Activated T-helper 9 cell treated with anti-CD3 and anti-CD28 coated beads, Interleukin-2, amount 50 U/mL, for 16 hours (primary cell): ENCODE data around the gene MRTFA.
"Not testable (repeated sequence)": the region's sequence is repeated elsewhere in the genome, so short reads cannot be mapped to it uniquely, and the experiment has no call there.

Source experiments
- DNase-seq: peaks from one replicate; pipeline ENCODE4 v3.0.0-alpha.2; 2020; ENCODE audit warnings: low read depth

The MRTFA gene

GRCh38 chr22:40554023-40554422 is 82.5 kb downstream of the MRTFA start:
- not testable (repeated sequence) for DNase-seq

DNA sequence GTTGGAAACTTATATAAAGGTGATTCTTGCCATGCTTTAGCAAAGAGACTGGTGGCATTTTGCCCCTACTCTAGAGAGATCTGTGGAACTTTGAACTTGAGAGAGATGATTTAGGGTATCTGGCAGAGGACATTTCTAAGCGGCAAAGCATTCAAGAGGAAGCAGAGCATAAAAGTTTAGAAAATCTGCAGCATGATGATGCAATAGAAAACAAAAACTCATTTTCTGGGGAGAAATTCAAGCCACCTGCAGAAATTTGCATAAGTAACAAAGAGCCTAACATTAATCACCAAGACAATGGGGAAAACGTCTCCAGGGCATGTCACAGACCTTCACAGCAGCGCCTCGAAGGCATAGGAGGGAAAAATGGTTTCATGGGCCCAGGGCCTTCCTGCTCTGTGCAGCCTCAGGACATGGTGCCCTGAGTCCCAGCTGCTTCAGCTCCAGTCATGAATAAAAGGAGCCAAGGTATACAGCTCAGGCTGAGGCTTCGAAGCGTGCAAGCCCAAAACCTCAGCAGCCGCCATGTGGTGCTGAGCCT is 83.4 kb downstream of the MRTFA start:
- DNase-seq = no peak

DNA sequence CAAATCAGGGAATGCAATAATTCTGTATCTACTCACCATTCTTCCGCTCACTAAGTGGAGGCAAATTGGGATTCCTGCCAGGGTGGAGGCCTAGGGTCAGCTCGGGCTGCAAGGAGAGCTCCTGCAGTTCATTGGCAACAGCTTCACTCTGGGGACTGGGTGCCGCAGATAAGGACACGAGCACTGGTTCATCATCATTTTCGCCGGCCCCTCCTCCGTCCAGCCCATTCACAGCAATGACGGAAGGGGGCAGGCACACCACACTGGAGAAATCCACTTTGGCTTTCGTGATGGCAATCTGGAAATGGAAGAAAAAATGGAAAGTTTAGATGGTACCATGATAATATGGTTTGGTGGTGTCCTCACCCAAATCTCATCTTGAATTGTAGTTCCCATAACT is 84.4 kb downstream of the MRTFA start:
- no peak for DNase-seq

DNA sequence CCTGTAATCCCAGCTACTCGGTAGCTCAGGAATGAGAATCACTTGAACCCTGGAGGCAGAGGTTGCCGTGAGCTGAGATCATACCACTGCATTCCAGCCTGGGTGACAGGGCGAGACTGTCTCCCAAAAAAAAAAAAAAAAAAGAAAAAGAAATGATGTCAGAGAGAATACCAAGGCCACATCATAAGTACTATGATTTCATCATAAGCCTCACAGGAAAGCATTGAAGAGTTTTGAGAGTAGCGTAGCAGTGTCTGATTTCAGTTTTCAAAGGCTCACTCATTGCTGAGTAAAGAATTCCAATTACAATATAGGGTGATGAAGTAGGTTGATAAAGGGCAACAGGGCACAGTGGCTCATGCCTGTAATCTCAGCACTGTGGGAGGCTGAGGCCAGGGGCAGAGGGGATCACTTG is 88.8 kb downstream of the MRTFA start:
- DNase-seq = no peak

GRCh38 chr22:40544758-40545157 is 91.8 kb downstream of the MRTFA start:
- DNase-seq = no peak

DNA sequence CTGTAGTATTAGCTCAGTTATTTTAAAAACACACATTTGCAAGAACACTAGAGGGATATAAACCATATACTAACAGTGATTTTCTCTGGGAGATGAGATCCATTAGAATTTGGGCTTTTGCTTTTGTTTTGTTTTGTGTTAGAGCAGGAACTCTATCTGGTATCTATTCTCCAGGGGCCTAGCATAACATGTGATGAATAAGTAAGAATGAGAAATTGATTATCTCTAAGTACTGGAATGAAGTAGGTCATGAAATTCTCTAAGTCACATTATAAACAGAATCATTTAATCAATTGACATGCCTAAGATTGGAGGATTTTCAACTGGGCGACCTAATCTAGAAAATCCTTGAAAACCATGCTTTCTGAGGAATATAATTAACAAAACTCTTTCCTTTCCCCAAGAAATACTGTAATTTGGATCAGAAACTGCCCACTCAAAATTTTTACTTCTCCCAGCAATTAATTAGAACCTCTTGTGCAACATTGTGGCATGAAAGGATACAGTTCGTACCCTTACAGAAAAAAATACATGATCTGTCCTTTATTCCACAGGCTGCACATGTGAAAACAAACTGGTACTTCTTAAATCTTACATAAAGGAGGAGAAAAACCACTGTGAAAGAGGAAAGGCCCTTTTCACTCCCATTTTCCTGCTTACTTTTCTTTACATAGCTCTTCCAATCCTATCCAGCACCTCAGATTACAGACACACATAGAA is 93.5 kb downstream of the MRTFA start:
- no peak for DNase-seq

GRCh38 chr22:40541300-40541699 is 95.2 kb downstream of the MRTFA start:
- no peak for DNase-seq

DNA sequence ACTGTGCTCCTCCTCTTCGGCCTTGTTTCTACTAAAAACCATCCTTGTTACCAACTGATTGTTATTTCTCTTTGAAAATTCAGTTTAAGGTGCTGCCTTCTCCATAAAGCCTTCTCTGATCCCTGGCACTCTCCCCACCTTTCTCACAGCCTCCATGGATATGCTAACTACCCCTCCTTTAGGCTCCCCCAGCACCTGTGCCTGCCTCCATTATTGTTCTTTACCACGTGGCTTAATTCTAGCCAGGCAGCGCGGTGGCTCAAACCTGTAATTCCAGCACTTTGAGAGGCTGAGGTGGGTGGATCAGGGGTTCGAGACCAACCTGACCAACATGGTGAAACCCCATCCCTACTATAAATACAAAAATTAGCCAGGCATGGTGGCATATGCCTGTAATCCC is 96.3 kb downstream of the MRTFA start:
- no peak for DNase-seq

DNA sequence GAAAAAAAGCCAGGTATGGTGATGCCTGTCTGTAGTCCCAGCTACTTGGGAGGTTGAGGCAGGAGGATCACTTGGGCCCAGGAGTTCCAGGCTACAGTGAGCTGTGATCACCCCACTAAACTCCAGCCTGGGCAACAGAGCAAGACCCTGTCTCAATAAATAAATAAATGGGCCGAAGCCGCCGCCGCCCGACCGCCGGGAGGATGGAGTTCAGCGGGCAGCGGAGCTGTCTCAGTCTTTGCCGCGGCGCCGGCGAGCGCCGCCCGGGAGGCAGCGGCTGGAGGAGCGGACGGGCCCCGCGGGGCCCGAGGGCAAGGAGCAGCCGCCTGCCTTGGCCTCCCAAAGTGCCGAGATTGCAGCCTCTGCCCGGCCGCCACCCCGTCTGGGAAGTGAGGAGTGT is 100.4 kb downstream of the MRTFA start:
- not testable (repeated sequence) for DNase-seq

DNA sequence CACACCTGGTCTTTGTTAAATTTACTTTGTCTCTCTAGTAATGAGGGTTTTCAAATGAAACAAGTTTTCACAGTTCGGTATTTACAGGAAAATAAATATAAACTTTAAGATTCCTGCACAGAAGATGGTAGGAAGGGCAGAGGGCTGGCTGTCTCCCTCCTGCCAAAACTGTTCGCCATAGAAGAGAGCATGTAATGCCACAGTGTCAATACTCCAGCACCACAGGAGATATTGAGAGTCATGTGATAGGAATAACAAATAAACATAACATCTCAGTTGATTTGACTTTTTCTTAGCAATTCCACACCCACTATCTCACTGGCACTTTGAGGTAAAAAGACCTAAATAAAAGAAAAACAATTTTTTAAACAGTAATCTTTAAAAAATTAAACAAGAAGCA is 100.9 kb downstream of the MRTFA start:
- no peak for DNase-seq

DNA sequence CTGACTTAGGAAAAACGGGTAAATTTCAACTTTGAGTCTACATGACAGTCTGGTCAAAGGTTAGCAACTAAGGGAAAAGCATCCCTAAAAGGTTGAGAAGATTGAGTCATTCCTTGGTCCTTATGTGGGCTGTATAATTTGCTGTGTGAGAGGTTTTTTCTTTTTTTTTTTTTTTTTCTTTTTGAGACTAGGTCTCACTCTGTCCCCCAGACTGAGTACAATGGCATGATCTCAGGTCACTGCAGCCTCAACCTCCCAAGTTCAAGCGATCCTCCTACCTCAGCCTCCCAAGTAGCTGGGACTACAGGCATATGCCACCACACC is 101.4 kb downstream of the MRTFA start:
- no peak for DNase-seq

GRCh38 chr22:40534379-40535188 is 101.9 kb downstream of the MRTFA start:
- no peak for DNase-seq

DNA sequence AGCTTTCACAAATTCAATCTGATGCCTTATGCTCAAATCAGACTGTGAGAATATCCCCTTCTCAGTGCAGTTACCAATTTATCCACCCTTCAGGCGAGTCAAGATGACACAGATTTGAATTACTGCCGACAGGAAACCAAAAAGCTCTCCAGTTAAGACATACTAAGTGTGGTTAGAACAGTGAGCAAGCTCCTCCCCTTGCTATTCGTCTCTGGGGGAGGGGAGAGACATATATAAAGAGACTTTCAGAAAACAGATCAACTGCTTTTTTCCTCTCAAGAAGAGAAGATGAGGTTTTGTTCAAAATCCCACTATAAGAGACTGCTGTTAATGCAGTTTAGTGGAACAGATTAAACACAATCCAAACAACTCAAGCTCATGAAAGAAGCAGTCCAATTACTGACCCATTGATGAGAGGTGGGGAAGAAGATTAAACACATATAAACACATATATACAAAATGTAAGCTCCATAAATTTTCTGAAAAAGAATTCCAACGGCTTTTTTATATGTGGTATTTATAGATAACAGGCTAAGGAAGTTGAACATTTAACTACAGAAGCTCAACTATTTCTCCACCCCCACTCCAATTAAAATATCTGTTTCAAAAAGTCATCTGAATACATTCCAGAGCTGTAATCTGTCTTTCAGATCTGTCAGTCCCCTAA is 102.7 kb downstream of the MRTFA start:
- peak; percentile 22 for DNase-seq

DNA sequence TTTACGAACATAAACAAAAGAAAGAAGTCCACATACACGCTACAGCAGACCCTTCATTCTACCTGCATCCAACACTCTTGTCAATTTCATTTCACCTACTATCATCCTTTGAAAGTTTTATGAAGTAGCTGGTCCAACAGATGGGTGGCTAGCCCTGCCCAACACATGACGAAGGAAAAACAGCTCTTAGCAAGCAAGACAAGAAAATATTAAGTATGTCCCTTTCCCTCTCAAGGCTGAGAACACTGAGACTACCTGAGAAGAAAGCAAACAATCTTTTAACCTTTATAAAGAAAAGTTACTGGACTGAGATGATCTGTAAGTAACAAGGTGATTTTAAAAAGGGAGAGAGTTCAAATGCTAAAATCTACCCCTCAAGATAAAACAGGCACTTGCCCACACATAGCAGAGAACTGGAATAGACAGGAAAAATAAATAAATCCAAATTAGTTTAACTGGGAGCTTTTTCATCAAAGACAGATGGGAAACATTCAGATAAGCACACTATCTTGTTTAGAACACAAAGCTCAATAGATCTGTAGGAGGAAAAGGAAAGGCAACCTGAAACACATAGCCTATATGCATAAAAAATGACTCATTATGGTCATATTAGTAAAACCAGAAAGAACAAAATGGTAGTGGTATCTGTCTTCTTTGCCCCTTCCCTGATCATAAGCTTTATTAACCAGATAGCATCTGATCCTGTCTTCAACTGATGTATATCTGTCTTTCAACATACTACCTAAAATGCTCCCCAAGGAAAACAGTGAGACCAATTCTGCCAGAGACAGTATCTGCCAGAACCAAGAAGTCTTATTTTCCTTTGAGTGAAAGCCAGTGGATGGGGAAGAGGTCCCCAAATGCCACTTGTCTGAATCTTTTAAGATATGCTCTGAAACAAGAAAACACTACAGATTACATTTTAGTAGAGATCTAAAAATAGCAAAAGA is 104.3 kb downstream of the MRTFA start:
- no peak for DNase-seq

GRCh38 chr22:40530391-40530790 is 106.1 kb downstream of the MRTFA start:
- DNase-seq = not testable (repeated sequence)

GRCh38 chr22:40529821-40530220 is 106.7 kb downstream of the MRTFA start:
- no peak for DNase-seq

DNA sequence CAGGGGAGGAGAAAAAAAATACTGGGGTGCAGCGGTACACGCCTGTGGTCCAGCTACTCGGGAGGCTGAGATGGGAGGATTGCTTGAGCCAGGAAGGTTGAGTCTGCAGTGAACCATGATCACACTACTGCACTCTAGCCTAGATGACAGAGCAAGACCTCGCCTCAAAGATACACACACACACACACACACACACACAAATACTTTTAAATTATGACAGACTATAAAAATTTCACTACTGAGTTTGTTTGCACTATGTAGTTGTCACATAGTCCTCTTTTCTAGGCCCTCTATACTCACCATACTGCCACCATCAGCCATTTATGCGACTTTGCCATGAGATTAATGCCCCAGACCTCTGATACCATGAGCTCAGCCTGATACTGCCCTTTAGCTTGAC is 109.6 kb downstream of the MRTFA start:
- DNase-seq = no peak

- peak; percentile 51 for DNase-seq
Observed at GRCh38 chr22:40525250-40525884, 111.2 kb downstream of the MRTFA start.

GRCh38 chr22:40524392-40525249 is 111.9 kb downstream of the MRTFA start:
- DNase-seq = no peak

DNA sequence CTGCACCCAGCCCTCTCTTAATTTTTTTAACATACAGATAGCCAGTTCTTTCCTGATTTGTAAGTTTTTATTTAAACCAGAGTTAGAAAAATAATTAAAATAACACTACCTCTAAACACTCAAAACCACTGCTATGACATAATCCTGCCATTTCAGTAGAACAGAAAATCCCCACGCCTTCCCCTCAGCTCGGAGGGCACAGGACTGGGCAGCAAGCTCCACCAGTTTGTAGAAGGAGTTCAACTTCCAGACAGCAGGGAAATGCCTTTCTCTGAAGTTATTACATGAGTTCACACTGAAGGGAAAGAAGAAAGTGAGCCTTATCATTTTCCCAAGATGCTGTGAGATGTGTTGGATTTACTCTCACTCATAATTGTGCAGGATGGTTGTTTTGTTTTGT is 114.4 kb downstream of the MRTFA start:
- no peak for DNase-seq
